HEK293 (cell line): ENCODE results near the gene ENSA.

ENCODE experiments used
- CTCF ChIA-PET: fragments of 350-600 bp; formaldehyde crosslinking; extraction: SDS; loops from one replicate; lab custom pipeline; 2021; ENCODE audit warnings: antibody characterized with exemption; lab: Yijun Ruan, JAX
- POLR2A ChIA-PET: fragments of 300-600 bp; formaldehyde crosslinking; extraction: SDS; loops from one replicate; lab custom pipeline; 2020; ENCODE audit warnings: antibody characterized with exemption, inconsistent platforms; lab: Yijun Ruan, JAX
- H3K27ac ChIP-seq: fragments of 200-500 bp; sonication (Bioruptor generic); 2 replicates; pipeline ENCODE4 v1.5.1; 2014; ENCODE audit warnings: low read depth, low read length, control low read depth, inconsistent platforms; ENCODE audit errors: extremely low read depth
- H3K36me3 ChIP-seq, 2 experiments: fragments of 200-500 bp in 1 of 2; sonication (Bioruptor generic) in 1 of 2; 1 replicate in 1 of 2; 2 replicates in 1 of 2; pipeline ENCODE4 v1.5.1; 2014 to 2017; ENCODE audit warnings: inconsistent platforms in 2 of 2, low read length in 2 of 2; ENCODE audit not compliant: control insufficient read depth in 2 of 2, insufficient read depth in 1 of 2
- H3K4me1 ChIP-seq: fragments of 200-500 bp; sonication (Bioruptor generic); 2 replicates; pipeline ENCODE4 v1.5.1; 2014; ENCODE audit warnings: mild to moderate bottlenecking, low read length, inconsistent platforms; ENCODE audit not compliant: control insufficient read depth, insufficient read depth
- H3K4me3 ChIP-seq: 2 replicates; pipeline ENCODE4 v1.5.1; 2011; ENCODE audit warnings: low read depth, mild to moderate bottlenecking, control low read depth, low read length, moderate library complexity
- H3K9me3 ChIP-seq: fragments of 200-500 bp; sonication (Bioruptor generic); 2 replicates; pipeline ENCODE4 v1.5.1; 2014; ENCODE audit warnings: low read depth, low read length, inconsistent platforms; ENCODE audit not compliant: control insufficient read depth, insufficient read depth
- BCL11A ChIP-seq: fragments of 450-650 bp; formaldehyde crosslinking; IDR thresholded peaks from 2 replicates; pipeline ENCODE4 v1.5.1; 2016; ENCODE audit warnings: low read depth, missing biosample characterization, missing genetic modification characterization
- FEZF1 ChIP-seq: fragments of 450-650 bp; formaldehyde crosslinking; IDR thresholded peaks from 2 replicates; pipeline ENCODE4 v1.5.1; 2016; ENCODE audit warnings: missing biosample characterization, missing genetic modification characterization
- GLIS2 ChIP-seq: fragments of 450-650 bp; formaldehyde crosslinking; IDR thresholded peaks from 2 replicates; pipeline ENCODE4 v1.5.1; 2016; ENCODE audit warnings: missing biosample characterization, missing genetic modification characterization
- KLF9 ChIP-seq: fragments of 450-650 bp; formaldehyde crosslinking; IDR thresholded peaks from 2 replicates; pipeline ENCODE4 v1.5.1; 2016; ENCODE audit warnings: missing biosample characterization, missing genetic modification characterization, low read depth
- ZNF174 ChIP-seq: fragments of 450-650 bp; formaldehyde crosslinking; IDR thresholded peaks from 2 replicates; pipeline ENCODE4 v1.5.0; 2017; ENCODE audit warnings: missing biosample characterization, mild to moderate bottlenecking, missing genetic modification characterization
- ZNF292 ChIP-seq: fragments of 450-650 bp; formaldehyde crosslinking; IDR thresholded peaks from 2 replicates; pipeline ENCODE4 v1.5.1; 2016; ENCODE audit warnings: low read depth, missing biosample characterization, missing genetic modification characterization, borderline replicate concordance
- ZNF544 ChIP-seq: fragments of 450-650 bp; formaldehyde crosslinking; IDR thresholded peaks from 2 replicates; pipeline ENCODE4 v1.5.0; 2017; ENCODE audit warnings: missing biosample characterization, missing genetic modification characterization
- TF ChIP-seq, protein P1 (sequence below): sonication (generic); formaldehyde crosslinking; IDR thresholded peaks from 2 replicates; pipeline ENCODE4 v1.8.1; 2022; ENCODE audit warnings: mild to moderate bottlenecking, moderate library complexity, missing genetic modification reagents
- TF ChIP-seq, protein P2 (sequence below): fragments of 450-650 bp; formaldehyde crosslinking; IDR thresholded peaks from 2 replicates; pipeline ENCODE4 v1.5.1; 2016; ENCODE audit warnings: missing biosample characterization, missing genetic modification characterization

ENSA gene

DNA sequence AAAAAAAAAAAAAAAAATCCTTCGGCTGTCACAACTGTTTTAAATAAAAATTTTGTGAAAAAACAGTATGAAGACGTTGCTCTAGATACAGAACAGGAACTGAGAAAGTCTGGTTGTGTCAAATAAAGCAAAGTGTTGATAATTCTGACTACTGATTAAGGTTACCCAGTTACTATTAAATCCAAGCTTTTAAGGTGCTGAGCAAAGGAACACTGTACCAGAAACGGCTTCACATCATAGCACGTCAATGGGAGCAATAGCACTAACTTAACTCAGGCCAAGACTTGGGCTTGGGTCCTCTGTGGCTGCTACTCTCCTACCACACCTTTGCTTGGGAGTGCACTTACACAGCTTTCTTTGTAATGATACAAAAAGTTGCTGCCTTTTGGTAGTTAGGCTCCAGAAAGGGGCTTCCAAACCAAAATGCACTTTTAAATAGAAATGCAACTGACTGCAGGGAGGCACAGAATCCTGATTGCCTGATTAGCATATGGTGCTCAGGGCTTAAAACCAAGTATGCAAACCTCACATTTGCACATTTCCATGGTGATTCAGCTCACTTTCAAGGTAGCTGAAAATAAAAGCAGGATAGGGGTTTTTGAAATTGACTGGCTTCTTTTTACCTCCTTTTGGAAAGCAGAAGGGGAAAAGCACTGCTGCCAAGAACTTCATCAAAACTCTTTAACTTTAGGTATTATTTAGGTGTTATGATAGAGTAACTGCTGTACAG is 56.3 kb downstream of the ENSA start:
- ChIA-PET POLR2A (interaction anchor here (1.0 to 13.5 kb wide), 3 partner anchors 11 to 56 kb away, joined by 3 to 272 read pairs (median 15); partner anchors contain the start of gene ENSA), CTCF (interaction anchor here (0.6 to 14.0 kb wide), 3 partner anchors 14 to 164 kb away, joined by 3 to 135 read pairs (median 3); no protein-coding TSS in a partner anchor)
- H3K9me3 ChIP-seq: no peaks in the 10 kb centered on the region
- no peak overlapping the region for H3K4me3 ChIP-seq
- no peak overlapping the region for H3K27ac ChIP-seq
- H3K36me3 ChIP-seq: peaks cover 0 to 57% of the 10 kb centered on the region in 2 experiments
- TF ChIP-seq GLIS2 (tag by site-specific recombination) (no peak), KLF9 (tag by site-specific recombination) (no peak), BCL11A (tag by site-specific recombination) (no peak), ZNF544 (tag by site-specific recombination) (no peak), FEZF1 (tag by site-specific recombination) (no peak), ZNF292 (tag by site-specific recombination) (no peak), ZNF174 (no peak)
- TF ChIP-seq, protein P1, sequence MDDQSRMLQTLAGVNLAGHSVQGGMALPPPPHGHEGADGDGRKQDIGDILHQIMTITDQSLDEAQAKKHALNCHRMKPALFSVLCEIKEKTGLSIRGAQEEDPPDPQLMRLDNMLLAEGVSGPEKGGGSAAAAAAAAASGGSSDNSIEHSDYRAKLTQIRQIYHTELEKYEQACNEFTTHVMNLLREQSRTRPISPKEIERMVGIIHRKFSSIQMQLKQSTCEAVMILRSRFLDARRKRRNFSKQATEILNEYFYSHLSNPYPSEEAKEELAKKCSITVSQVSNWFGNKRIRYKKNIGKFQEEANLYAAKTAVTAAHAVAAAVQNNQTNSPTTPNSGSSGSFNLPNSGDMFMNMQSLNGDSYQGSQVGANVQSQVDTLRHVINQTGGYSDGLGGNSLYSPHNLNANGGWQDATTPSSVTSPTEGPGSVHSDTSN (CRISPR knock-in tag): no peak
- TF ChIP-seq, protein P2, sequence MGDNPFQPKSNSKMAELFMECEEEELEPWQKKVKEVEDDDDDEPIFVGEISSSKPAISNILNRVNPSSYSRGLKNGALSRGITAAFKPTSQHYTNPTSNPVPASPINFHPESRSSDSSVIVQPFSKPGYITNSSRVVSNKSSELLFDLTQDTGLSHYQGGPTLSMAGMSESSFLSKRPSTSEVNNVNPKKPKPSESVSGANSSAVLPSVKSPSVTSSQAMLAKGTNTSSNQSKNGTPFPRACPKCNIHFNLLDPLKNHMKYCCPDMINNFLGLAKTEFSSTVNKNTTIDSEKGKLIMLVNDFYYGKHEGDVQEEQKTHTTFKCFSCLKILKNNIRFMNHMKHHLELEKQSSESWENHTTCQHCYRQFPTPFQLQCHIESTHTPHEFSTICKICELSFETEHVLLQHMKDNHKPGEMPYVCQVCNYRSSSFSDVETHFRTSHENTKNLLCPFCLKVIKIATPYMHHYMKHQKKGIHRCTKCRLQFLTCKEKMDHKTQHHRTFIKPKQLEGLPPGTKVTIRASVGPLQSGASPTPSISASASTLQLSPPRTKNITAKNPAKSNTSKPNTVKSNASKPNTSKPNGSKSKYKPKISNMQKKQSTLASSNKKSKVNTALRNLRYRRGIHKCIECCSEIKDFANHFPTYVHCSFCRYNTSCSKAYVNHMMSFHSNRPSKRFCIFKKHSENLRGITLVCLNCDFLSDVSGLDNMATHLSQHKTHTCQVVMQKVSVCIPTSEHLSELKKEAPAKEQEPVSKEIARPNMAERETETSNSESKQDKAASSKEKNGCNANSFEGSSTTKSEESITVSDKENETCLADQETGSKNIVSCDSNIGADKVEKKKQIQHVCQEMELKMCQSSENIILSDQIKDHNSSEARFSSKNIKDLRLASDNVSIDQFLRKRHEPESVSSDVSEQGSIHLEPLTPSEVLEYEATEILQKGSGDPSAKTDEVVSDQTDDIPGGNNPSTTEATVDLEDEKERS (tag by site-specific recombination): no peak
- peaks cover 9% of the 10 kb centered on the region for H3K4me1 ChIP-seq
